COLO668 (cell line): ENCODE results near the gene GPC5.

Experiments
- DNase-seq: peaks from one replicate; lab custom pipeline; 2025; ENCODE audit not compliant: unreplicated experiment; lab: John Stamatoyannopoulos, UW

Gene GPC5

GRCh38 chr13:91534996-91535395 lies 136.6 kb downstream of the GPC5 start:
- no peak for DNase-seq

DNA sequence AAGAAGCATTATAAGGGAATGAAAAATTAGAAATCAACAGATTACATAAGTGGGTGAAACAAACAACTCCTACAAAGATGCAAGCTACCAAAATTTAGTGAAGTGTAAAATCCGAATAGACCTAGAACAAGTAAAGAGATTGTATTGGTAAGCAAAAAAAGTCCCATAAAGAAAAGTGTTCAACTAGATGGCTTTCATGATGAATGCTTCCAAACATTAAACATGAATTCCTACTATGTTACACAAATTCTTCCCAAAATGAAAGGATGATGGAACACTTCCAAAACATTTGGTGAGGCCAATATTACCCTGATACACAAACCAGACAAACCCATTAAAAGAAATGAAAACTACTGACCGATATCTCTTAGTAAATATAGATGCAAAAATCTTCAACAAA lies 139.0 kb downstream of the GPC5 start:
- no peak for DNase-seq

GRCh38 chr13:91539286-91540157 lies 141.1 kb downstream of the GPC5 start:
- DNase-seq: no peak

DNA sequence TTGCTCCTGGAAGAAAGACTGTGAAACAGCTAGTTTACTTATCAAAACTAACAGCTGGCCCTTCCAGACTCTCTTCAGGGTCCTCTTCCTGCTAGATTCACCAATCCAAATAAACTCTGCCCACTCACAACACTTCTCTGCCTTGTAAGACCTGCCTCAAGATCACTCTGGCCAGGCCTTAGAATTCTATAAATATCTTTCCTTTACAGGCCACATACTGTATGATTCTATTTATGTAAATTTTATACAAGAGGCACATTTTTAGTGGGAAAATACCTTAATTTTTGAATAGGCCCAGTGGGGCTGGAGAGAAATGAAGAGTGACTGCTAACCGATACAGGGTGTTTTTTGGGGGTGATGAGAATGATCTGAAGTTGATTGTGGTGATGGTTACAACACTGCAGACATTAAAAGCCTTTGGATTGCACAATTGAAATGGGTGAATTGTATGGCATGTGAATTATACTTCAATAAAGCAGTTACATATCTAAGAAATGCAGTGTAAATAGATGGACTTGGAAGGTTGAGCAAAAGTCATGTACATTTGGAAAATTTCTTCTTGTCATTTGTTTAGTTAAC lies 141.8 kb downstream of the GPC5 start:
- no peak for DNase-seq

- no peak for DNase-seq
These were observed 146.3 kb downstream of the GPC5 start for GRCh38 chr13:91544723-91545122.

GRCh38 chr13:91546900-91547299 lies 148.5 kb downstream of the GPC5 start:
- no peak for DNase-seq

DNA sequence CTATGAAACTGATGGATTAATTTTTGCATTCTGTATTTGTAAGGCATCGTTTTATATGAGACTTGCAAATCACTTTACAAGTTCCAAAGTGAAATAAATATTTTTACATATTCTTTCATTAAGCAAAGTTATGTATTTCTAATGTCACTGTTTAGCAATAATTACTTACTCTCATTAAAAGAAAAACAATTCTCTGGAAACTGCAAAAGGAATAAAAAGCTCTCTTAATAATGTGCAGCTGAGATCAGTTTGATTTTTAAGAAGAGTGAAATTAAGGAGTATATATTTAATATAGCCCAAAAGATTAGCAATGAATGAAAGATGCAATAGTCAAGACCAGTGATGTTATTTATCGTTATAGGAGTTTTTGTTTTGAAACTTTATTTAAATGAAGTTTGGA lies 155.2 kb downstream of the GPC5 start:
- no peak for DNase-seq

DNA sequence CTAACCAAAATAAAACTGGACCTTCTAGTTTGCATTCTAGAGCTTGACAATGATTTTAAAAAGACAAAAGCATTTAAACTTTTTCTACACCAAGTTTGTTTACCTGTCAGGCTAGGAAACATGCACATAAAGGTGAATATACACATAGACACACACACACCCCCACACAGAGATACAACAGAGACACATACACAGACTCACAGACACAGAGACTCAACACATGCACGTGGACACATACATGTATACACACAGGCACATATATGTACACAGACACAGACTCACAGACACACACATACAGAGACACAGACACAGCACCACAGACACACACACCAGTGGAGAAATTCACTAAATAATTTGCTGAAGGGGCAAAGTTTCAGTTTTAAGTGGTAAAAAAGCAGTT lies 155.7 kb downstream of the GPC5 start:
- DNase-seq: no peak

- DNase-seq: no peak
These were observed 159.1 kb downstream of the GPC5 start for GRCh38 chr13:91557328-91558090.

GRCh38 chr13:91563799-91564198 lies 165.4 kb downstream of the GPC5 start:
- no peak for DNase-seq

GRCh38 chr13:91564396-91564795 lies 166.0 kb downstream of the GPC5 start:
- DNase-seq: no peak

DNA sequence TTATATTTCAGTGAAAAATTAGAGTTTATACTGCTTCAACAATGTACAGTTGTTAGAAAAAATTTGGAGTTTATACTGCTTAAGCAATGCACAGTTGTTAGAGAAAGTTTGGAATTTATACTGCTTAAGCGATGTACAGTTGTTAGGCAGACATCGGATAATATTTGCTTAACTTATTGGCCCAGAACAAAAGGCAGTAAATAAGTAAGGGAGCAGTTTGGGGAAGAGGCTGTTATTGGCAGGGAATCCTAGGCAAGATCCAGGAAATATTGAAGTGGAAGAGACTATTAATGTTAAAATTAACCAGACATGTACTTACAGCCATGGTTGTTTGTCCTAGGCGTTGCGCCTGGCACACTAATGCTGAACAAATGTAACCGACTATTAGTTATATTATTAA lies 166.9 kb downstream of the GPC5 start:
- DNase-seq: no peak

GRCh38 chr13:91567485-91568207 lies 169.2 kb downstream of the GPC5 start:
- DNase-seq: no peak

DNA sequence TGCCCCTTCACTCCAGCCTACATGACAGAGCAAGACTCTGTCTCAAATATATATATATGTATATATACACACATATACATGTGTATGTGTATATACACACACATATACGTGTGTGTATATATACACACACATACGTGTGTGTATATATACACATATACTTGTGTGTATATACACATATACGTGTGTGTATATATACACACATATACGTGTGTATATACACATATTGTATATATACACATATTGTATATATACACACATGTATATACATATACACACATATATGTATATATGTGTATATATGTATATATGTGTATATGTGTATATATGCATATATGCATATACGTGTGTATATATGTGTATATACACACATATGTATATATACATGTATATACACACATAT lies 173.3 kb downstream of the GPC5 start:
- no peak for DNase-seq

GRCh38 chr13:91572439-91572838 lies 174.0 kb downstream of the GPC5 start:
- DNase-seq: no peak

DNA sequence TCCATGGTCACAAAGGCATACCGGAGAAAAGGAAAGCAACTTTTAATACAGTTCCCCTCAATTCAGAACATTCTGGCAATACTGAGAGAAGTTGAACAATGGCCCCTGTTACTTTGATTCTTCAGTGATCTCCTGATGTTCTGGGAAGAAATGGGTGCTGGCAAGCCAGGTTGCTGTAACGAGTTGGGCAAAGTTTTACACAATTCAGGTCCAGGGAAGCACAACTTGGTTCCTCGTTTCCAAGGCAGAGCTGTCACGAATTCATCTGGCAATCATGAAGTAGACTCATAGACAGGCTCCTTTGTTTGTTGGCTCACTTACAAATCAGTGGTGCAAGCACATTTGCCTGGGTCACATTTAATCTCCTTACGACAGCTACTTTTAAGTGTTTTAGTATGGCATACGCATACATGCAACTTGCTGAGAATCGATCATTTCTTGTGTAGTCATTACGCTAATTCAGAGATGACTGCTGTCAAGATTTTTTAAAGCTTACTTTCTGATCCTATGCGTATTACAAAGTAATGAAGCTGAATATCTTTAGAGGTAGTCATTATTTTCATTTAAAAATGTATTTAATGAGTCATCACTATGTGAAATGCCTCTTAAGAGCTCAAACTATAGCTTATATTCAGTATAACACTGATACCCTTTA lies 174.7 kb downstream of the GPC5 start:
- no peak for DNase-seq

DNA sequence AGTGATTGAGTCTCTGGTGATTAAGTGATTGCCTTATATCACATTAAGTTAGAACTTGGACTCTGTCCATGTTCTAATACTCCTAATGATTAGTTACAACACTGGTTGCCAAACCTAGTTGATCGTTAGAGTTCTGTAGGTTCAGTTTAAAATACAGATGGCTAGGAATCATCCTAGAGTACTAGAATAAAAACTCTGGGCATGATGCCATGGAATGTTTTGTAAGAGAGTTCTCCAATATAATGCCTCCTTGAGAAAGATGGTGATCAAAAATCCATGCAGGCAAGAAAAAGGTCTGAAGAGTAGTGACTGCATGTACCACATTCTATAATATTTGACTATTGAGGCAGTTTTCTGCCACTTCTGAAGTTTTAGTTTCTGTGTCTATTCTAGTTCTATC lies 176.3 kb downstream of the GPC5 start:
- DNase-seq: no peak

DNA sequence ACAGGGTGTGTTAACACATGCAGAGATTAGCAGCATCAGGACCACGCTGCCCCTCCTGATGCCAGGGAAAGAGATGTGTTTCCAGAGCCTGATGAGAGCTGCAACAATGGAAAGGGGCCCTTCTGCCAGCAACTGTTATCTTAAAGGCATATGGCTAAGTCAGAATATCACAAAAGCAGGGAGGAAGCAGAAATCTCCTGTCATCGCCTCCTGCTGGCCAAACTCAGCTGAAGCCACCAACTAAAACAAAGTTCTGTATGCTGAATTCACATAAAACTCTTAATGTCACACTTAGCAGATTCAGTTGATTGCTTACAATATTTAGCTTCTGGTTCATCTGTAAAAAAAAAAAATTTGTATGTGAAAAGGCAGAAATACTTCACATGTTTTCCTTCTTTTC lies 178.2 kb downstream of the GPC5 start:
- DNase-seq: no peak

DNA sequence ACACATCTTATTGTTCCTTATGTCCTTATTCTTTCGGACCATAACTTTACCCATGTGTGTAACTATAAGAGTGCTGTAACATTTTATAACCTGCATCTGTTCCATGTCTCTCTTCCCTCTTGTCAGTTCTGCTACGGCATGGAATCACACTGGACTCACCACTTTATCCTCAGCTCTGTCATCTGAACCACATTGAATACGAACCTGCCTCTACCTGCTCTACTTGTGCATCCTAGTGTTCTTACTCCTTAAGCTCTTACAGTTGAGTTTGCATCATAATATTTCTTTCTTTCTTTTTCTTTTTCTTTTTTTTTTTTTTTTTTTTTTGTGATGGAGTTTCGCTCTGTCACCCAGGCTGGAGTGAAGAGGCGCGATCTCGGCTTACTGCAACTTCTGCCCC lies 180.9 kb downstream of the GPC5 start:
- no peak for DNase-seq

DNA sequence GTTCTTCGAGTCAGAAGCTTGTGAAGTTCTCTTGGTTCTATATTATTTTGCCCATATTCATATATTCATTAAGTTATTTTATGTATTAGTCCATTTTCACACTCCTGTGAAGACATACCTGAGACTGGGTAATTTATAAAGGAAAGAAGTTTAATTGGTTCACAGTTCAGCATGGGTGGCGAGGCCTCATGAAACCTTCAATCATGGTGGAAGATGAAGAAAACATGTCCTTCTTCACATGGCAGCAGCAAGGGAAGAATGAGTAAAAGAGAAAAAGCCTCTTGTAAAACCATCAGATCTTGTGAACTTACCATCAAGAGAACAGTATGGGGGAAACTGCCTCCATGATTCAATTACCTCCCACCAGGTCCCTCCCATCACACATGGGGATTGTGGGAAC lies 182.3 kb downstream of the GPC5 start:
- DNase-seq: no peak

DNA sequence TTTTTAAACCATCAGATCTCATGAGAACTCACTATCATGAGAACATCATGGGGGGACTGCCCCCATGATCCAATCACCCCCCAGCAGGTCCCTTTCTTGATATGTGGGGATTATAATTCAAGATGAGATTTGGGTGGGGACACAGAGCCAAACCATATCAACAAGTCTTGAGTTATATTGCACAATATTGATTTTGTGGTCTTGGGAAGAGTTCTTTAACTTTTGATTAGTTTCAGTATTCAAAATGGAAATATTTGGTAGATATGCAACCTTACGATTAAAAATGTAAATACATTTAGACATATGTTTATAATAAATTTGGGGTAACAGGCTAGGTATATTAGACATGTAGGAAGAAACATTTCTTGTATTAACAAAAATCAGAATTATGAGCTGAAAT lies 188.2 kb downstream of the GPC5 start:
- no peak for DNase-seq
